Activated T-cell treated with anti-CD3 and anti-CD28 coated beads for 48 hours (primary cell): ENCODE results near the gene C12orf56.
"Not testable (repeated sequence)": the region's sequence is repeated elsewhere in the genome, so short reads cannot be mapped to it uniquely, and the experiment has no call there.

ENCODE experiments used
- DNase-seq: peaks from one replicate; pipeline ENCODE4 v3.0.0-alpha.2; 2020; ENCODE audit warnings: low read depth

Gene C12orf56

GRCh38 chr12:64311877-64312276 is 78.7 kb downstream of the C12orf56 start:
- DNase-seq, result no peak

GRCh38 chr12:64304571-64304970 is 86.0 kb downstream of the C12orf56 start:
- no peak for DNase-seq

- DNase-seq, result no peak
These were observed 90.9 kb downstream of the C12orf56 start for GRCh38 chr12:64299628-64300027.

- no peak for DNase-seq
These were observed 94.3 kb downstream of the C12orf56 start for GRCh38 chr12:64296301-64296700.

GRCh38 chr12:64293654-64294364 is 96.7 kb downstream of the C12orf56 start:
- no peak for DNase-seq

- DNase-seq, result not testable (repeated sequence)
These were observed 97.4 kb downstream of the C12orf56 start for GRCh38 chr12:64293174-64293573.

GRCh38 chr12:64286521-64286920 is 104.0 kb downstream of the C12orf56 start:
- DNase-seq, result no peak

GRCh38 chr12:64284256-64284655 is 106.3 kb downstream of the C12orf56 start:
- DNase-seq, result no peak

- DNase-seq, result no peak
These were observed 112.1 kb downstream of the C12orf56 start for GRCh38 chr12:64278421-64278820.

- no peak for DNase-seq
These were observed 116.8 kb downstream of the C12orf56 start for GRCh38 chr12:64273527-64274403.

GRCh38 chr12:64270411-64270810 is 120.1 kb downstream of the C12orf56 start:
- no peak for DNase-seq

- no peak for DNase-seq
These were observed 121.4 kb downstream of the C12orf56 start for GRCh38 chr12:64269161-64269560.

- no peak for DNase-seq
These were observed 122.1 kb downstream of the C12orf56 start for GRCh38 chr12:64268409-64268808.

- DNase-seq, result no peak
These were observed 124.7 kb downstream of the C12orf56 start for GRCh38 chr12:64265839-64266238.

- no peak for DNase-seq
These were observed 128.7 kb downstream of the C12orf56 start for GRCh38 chr12:64261813-64262212.

- no peak for DNase-seq
These were observed 132.0 kb downstream of the C12orf56 start for GRCh38 chr12:64258576-64258975.

- no peak for DNase-seq
These were observed 134.3 kb downstream of the C12orf56 start for GRCh38 chr12:64256166-64256800.

GRCh38 chr12:64255249-64255648 is 135.3 kb downstream of the C12orf56 start:
- no peak for DNase-seq

GRCh38 chr12:64253356-64253755 is 137.2 kb downstream of the C12orf56 start:
- no peak for DNase-seq

- no peak for DNase-seq
These were observed 137.9 kb downstream of the C12orf56 start for GRCh38 chr12:64252681-64253080.

- no peak for DNase-seq
These were observed 146.7 kb downstream of the C12orf56 start for GRCh38 chr12:64243809-64244208.

GRCh38 chr12:64240781-64241180 is 149.8 kb downstream of the C12orf56 start:
- DNase-seq, result no peak

- no peak for DNase-seq
These were observed 153.2 kb downstream of the C12orf56 start for GRCh38 chr12:64237382-64237781.
